ENCODE data around the gene OLFML3. TPM values are rescaled to one million over a fixed set of nuclear protein-coding genes. Genes with fewer than 3 reads are reported as not detected.
A peak's percentile ranks its signal among the peaks of the same experiment; 100 is the strongest.

OLFML3 gene
- total RNA-seq, 4 donors from 2014 or later, result 86.6 to 302 (median 122) TPM

DNA sequence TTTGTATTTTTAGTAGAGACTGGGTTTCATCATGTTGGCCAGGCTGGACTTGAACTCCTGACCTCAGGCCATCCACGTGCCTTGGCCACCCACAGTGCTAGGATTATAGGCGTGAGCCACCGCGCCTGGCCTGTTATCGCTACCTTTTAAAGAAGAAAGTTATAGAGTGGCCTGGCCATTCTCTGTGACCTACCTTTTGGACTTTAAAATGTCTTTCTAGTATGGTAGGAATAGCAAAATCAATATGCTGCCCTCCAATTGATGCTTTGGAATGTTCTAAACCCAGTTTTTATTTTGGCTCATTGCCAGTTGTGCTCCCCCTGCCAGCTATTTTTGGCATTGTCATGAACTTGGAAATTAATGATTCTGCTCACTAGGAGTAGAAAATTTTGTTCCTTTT, 30.3 kb upstream of the OLFML3 start:
- TF ChIP-seq POLR2A (IDR thresholded peaks at IDR 0.05), result no peak
- TF ChIP-seq, protein P1, sequence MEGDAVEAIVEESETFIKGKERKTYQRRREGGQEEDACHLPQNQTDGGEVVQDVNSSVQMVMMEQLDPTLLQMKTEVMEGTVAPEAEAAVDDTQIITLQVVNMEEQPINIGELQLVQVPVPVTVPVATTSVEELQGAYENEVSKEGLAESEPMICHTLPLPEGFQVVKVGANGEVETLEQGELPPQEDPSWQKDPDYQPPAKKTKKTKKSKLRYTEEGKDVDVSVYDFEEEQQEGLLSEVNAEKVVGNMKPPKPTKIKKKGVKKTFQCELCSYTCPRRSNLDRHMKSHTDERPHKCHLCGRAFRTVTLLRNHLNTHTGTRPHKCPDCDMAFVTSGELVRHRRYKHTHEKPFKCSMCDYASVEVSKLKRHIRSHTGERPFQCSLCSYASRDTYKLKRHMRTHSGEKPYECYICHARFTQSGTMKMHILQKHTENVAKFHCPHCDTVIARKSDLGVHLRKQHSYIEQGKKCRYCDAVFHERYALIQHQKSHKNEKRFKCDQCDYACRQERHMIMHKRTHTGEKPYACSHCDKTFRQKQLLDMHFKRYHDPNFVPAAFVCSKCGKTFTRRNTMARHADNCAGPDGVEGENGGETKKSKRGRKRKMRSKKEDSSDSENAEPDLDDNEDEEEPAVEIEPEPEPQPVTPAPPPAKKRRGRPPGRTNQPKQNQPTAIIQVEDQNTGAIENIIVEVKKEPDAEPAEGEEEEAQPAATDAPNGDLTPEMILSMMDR (IDR thresholded peaks at IDR 0.05), result peak in 2 of 4 experiments; percentile 13 to 15
- intact Hi-C loops (cut with DNase I; ENCODE audit: low total_unique reads), result no loop called here

DNA sequence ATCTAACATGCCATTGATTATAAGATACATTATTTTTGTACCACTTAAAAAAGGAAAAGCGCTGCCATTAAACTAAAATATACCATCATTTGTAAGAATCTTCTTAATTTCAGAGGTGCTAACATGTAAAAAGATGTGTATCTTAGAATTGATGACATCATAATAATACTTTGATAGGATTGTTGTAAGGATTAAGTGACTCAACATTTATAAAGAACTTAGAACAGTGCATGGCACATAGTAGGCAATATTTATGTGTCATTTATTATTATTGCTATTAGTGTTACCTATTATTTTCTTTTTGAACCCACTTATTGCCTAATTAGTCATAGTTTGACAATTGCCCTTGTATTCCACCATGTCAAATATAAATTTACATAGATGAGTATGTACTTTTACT, 28.4 kb upstream of the OLFML3 start:
- Histone ChIP-seq H3K9me3 (no peaks in the 10 kb centered on the region), H3K4me3 (no peak overlapping the region), H3K4me1 (peaks cover 0 to 15% of the 10 kb centered on the region in 2 donors), H3K36me3 (no peaks in the 10 kb centered on the region), H3K27ac (no peak overlapping the region), H3K27me3 (no peaks in the 10 kb centered on the region)
- DNase-seq, result no peak
- TF ChIP-seq, protein P1 (IDR thresholded peaks at IDR 0.05), result no peak
- no peak for TF ChIP-seq POLR2A (IDR thresholded peaks at IDR 0.05)
- intact Hi-C loops (cut with DNase I; ENCODE audit: low total_unique reads), result no loop called here

More for the DNA sequence above, 30.3 kb upstream of the OLFML3 start:
- Histone ChIP-seq H3K4me1 (peaks cover 0 to 15% of the 10 kb centered on the region in 2 donors), H3K36me3 (no peaks in the 10 kb centered on the region), H3K27me3 (no peaks in the 10 kb centered on the region), H3K4me3 (no peak overlapping the region), H3K27ac (peak overlapping the region in 1 of 2 donors; percentile 41), H3K9me3 (no peaks in the 10 kb centered on the region)
- DNase-seq, result peak in 1 of 2 donors; percentile 26

DNA sequence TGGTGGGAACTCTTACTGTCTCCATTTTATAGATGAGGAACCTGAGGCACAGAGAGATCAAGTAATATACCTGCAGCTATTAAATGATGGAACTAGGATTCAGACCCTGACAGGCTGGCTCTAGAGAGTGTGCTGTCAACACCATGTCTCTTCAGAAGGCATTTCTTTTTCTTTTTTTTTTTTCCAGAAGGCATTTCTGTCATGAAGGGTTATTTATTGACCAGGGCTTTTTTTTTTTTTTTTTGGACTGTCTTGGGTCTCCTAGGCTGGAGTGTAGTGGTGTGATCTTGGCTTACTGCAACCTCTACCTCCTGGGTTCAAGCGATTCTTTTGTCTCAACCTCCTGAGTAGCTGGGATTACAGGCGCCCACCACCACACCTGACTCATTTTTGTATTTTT, 27.6 kb upstream of the OLFML3 start:
- no peak for TF ChIP-seq POLR2A (IDR thresholded peaks at IDR 0.05)
- TF ChIP-seq, protein P1 (IDR thresholded peaks at IDR 0.05), result no peak
- H3K27ac ChIP-seq, result no peak overlapping the region
- no peak for DNase-seq
- peaks cover 0 to 13% of the 10 kb centered on the region in 2 donors for H3K4me1 ChIP-seq
- intact Hi-C loops (cut with DNase I; ENCODE audit: low total_unique reads), result no loop called here
- H3K4me3 ChIP-seq, result no peak overlapping the region
- H3K9me3 ChIP-seq, result no peaks in the 10 kb centered on the region
- H3K36me3 ChIP-seq, result no peaks in the 10 kb centered on the region
- no peaks in the 10 kb centered on the region for H3K27me3 ChIP-seq

DNA sequence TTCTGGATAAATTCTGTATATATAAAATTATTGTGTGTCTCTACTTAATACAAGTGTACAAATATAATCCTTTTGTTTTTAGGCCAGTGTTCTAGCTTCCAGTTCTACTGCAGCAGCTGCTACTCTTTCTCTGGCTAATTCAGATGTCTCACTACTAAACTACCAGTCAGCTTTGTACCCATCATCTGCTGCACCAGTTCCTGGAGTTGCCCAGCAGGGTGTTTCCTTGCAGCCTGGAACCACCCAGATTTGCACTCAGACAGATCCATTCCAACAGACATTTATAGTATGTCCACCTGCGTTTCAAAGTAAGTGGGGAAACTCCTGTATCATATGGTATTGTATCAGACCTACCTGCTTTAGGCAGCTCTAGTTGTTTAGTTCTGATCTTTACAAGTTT, 21.3 kb upstream of the OLFML3 start:
- H3K27ac ChIP-seq, result no peak overlapping the region
- no peaks in the 10 kb centered on the region for H3K9me3 ChIP-seq
- H3K27me3 ChIP-seq, result no peaks in the 10 kb centered on the region
- no peaks in the 10 kb centered on the region for H3K36me3 ChIP-seq
- intact Hi-C loops (cut with DNase I; ENCODE audit: low total_unique reads), result no loop called here
- TF ChIP-seq, protein P1 (IDR thresholded peaks at IDR 0.05), result no peak
- DNase-seq, result no peak
- no peak overlapping the region for H3K4me3 ChIP-seq
- H3K4me1 ChIP-seq, result peaks cover 0 to 2% of the 10 kb centered on the region in 2 donors

DNA sequence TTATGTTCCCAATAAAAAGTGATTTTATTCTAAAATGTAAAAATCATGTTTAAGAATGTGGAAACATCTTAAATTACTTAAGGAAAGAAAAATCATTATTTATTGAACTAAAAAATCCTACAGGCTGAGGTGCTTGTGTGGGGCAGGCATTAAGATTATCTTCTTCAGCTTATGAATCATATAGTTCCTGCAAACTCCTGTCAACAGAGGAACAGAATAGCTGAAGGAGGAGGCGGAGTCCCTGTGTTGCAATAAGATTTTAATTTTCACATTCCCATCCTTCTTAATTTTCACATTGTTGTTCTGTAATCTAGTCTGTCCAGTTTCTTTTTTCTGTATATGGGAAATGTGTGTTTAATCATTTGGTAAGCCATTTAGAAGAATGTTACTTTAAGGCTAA, 20.6 kb upstream of the OLFML3 start:
- no peaks in the 10 kb centered on the region for H3K27me3 ChIP-seq
- TF ChIP-seq POLR2A (IDR thresholded peaks at IDR 0.05), result no peak
- TF ChIP-seq, protein P1 (IDR thresholded peaks at IDR 0.05), result no peak
- intact Hi-C loops (cut with DNase I; ENCODE audit: low total_unique reads), result no loop called here
- H3K4me3 ChIP-seq, result no peak overlapping the region
- H3K36me3 ChIP-seq, result no peaks in the 10 kb centered on the region
- H3K9me3 ChIP-seq, result no peaks in the 10 kb centered on the region
- H3K4me1 ChIP-seq, result no peaks in the 10 kb centered on the region
- H3K27ac ChIP-seq, result no peak overlapping the region
- no peak for DNase-seq

All from uterus (tissue), 4 donors.